GM19468 (cell line): Measurements from ENCODE around the gene ZNF385D.

Experiments used
- ATAC-seq: cut with Tn5 transposase; IDR thresholded peaks from one replicate; pipeline ENCODE4 v1.9.1; 2021; ENCODE audit warnings: mild to moderate bottlenecking, moderate library complexity, moderate number of reproducible peaks; ENCODE audit not compliant: unreplicated experiment; ENCODE audit errors: extremely low read depth

ZNF385D gene

GRCh38 chr3:21466476-21466875 is 284.5 kb downstream of the ZNF385D start:
- ATAC-seq, result no peak

- no peak for ATAC-seq
Measured at GRCh38 chr3:21464746-21465145, 286.3 kb downstream of the ZNF385D start.

- no peak for ATAC-seq
Measured at GRCh38 chr3:21463319-21463718, 287.7 kb downstream of the ZNF385D start.

- no peak for ATAC-seq
Measured at GRCh38 chr3:21462141-21462540, 288.9 kb downstream of the ZNF385D start.

DNA sequence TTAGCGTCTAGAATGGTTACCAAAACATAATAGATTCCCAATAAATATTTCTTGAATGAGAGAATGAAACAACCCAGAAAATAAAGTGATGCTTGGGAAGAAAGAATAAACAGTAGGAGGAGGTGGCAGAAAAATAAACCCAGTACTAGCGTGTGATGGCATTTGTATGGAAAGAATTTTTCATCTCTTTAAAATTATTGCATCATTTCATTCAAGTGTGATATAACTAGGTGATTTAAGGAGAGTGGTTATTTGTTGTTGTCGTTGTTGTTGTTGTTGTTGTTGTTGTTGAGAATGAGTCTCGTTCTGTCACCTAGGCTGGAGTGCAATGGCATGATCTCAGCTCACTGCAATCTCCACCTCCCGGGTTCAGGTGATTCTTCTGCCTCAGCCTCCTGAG is 293.9 kb downstream of the ZNF385D start:
- no peak for ATAC-seq

GRCh38 chr3:21449738-21450137 is 301.3 kb downstream of the ZNF385D start:
- ATAC-seq, result no peak

DNA sequence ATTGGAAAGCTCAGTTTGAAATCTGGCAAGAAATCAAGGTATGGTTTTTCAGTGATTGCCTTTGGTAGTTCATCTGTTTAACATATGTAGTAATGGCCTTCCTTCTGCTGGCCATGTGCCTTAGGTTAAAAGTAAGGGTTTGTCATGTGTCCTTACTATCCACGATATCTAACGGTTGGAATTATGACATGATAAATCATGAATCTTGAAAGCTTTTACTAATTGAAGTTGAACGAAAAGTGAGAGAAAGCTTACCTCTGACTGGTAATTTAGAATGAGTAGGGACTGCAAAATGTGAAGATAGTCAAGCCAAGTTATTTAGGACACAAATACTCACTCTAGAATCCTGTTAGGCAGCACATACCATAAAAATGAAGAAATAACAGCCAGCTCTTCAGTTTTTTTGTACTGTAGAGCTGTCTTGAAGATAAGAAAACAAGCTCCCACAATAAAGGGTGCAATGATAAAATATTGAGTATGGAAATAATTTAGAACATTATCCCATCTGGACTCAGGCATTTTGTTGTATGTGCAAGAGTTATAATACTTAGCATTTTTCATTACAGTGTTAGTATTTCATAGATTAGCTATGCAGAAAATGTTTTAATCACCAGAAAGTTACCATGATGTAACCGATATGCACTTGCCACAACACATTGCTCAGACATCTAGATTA is 303.4 kb downstream of the ZNF385D start:
- ATAC-seq, result no peak

DNA sequence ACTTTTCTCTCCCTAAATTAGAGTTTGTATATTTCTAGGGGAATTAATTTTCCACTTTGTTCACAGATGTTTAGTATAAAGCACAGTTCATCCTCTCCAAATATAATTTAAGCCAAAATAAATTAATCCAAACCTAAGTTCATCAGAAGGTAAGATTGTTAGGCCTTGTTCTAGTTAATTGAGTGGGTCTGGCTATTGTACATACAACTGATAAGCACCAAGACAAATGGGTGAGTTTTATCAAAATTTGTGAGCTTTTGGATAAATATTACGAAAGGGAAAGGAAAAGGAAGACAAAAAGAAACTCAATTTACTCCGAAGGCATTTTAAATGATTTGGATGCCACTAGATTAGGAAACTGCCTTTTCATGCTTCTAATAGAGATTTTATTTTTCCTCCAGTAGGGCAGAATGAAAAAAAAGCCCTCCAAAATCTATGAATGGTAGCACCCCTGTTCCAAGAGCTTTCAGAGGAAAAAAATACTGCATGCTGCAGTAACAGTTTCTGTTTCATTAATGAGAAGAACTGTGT is 304.0 kb downstream of the ZNF385D start:
- no peak for ATAC-seq

DNA sequence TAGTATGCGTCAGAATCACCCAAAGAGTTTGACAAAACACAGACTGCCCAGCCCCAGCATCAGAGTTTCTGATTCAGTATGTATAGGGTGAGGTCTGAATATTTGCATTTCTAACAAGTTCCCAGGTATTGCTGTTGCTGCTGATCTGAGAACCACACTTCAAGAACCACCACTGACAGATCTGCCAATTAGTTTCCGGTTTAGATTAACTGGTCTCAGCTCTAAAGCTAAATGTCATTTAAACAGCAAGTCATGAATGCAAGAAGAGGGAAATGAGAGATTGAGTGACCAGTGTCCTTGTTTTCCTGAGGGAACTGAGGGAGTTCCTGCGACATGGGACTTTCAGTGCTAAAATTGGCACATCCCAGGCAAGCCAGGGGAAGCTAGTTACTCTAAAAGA is 305.0 kb downstream of the ZNF385D start:
- ATAC-seq, result no peak

DNA sequence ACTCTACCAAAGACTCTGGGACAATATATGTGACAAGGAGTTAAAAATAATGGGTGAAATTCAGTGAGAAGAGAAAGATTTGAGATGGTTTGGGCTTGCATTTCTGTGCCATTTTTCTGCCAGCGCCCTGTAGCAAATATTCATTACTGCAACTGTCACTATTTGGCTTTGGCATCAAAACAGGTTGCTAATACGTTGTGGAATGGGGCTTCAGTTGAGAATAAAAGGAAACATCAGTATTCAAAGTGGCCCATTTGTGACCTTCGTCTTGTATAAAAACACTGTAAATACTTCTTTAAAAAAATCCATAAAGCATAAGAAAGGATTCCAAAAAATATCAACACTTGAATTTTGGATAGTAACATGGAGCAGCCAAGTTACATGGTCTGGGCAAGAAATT is 309.2 kb downstream of the ZNF385D start:
- ATAC-seq, result no peak

DNA sequence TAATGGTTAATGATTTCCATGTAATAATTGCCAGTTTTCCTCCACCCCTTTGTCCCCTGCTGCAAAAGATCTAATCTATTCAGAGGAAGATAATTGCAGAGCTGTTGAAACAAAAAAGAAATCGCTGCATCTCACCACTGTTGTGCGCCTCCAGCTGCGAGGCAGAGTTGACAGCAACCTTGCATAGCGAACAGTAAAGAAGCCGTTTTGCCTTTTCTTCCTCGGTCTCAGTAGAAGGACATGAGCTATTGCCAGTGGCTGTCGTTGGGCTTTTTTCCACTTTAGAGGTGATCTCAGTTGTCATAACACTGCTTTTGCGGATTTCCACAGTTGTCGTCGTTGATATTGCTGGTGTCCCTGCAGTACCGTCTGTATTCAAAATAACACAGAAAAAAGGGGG is 314.2 kb downstream of the ZNF385D start:
- ATAC-seq, result no peak

- ATAC-seq, result no peak
Measured at GRCh38 chr3:21435871-21436270, 315.1 kb downstream of the ZNF385D start.

- no peak for ATAC-seq
Measured at GRCh38 chr3:21434310-21434709, 316.7 kb downstream of the ZNF385D start.

- no peak for ATAC-seq
Measured at GRCh38 chr3:21433751-21434150, 317.3 kb downstream of the ZNF385D start.

DNA sequence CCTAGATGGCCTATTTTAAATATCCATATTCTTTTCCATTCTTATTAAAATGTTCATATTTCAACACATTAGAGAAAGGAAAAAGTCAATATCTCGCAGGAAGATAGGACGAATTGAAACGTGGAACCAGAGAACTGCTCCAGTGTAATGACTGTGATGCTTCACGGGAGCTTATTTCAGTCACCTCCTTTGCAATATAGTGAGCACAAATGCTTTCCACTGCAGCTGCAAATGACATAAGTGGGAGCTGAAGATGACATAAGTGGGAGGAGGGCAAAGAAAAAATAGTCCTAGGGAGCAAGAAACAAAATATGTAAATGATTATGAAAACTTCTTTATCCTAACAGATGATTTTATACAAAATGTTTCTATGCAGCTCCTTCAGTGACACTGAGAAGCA is 324.1 kb downstream of the ZNF385D start:
- no peak for ATAC-seq

DNA sequence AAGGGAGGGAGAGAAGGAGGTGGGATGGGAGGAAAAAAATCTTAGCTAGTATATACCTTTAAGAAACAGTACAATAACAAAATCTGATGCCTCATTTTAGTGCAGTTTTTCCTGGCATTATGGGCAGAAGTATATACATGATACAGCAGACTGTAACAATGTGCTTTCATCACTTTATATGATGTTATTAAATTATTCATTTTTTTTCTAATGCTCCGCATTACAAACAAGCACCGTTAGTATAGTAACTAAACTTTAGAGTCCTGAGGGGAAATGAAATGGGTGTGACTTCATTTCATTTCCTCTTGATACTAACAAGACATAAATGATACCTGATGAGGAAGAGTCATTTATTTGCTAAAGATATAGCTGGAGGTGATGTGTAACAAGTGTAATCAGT is 325.3 kb downstream of the ZNF385D start:
- no peak for ATAC-seq

- ATAC-seq, result no peak
Measured at GRCh38 chr3:21421096-21421495, 329.9 kb downstream of the ZNF385D start.

DNA sequence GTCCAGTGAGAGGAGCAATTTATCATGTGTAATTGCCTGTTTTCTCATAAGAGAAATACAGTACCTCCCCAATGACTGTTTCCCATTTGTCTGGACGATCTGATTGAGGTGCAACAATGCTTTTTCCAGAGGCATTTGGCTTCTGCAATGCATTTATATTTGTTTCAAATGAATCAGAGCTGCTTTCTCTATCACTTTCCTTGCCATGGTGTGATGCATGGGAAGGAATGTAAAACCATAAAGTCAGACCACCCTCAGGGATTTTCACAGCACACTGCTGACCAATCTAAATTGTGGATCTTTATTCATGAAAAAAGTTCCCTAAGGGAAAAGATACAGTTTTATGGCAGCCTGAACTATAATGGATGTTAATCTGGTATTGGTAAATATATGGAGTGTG is 333.0 kb downstream of the ZNF385D start:
- no peak for ATAC-seq

DNA sequence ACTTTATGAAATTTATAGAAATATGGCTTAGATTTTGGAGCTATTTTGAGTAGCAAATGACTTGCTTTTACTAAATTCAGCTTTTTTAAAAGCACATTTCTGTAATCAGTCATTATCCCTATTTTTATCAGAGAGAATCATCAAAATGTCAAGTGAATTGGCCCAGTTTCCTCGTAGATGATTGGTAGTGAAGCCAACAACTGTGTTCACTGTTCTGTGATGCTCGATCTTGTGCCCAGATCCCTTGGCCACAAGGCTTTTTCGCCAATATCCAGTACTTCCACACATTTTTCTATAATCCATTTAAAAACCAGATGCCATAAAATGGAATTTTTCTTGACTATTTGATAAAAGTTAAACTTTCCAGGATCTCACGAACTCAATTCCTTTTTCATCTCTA is 336.5 kb downstream of the ZNF385D start:
- no peak for ATAC-seq

DNA sequence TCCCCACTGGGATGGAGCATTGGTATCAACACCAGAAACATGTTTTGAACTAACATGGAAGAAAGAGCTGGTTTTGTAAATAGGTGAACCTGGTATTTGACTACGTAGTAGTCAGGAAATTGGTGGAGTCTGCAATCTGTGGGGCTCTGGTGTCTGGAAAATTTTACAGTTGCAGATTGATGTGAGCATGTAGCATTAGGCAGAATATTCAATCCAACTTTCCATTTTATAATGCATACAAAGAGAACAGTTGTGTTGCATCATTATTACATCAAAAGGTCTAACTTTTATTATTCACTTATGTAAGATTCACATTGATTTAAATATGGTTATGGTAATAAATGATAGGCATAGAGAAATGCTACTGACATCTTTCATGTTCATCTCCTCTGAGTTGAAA is 340.0 kb downstream of the ZNF385D start:
- ATAC-seq, result no peak

- ATAC-seq, result no peak
Measured at GRCh38 chr3:21409401-21409800, 341.6 kb downstream of the ZNF385D start.

GRCh38 chr3:21407743-21408142 is 343.3 kb downstream of the ZNF385D start:
- ATAC-seq, result no peak
